Uterus (tissue), 2 donors: ENCODE measurements around the gene LASP1.

Experiments used
- POLR2A ChIP-seq, 2 donors: fragments of 450-650 bp; IDR thresholded peaks; one replicate each; pipeline ENCODE4 v1.6.1; 2016; ENCODE audit warnings: antibody characterized with exemption in 2 of 2, mild to moderate bottlenecking in 1 of 2, moderate library complexity in 1 of 2
- TF ChIP-seq, protein P1 (sequence below), 4 experiments: fragments of 200-600 bp in 2 of 4; fragments of 450-650 bp in 2 of 4; sonication (generic) in 2 of 4; IDR thresholded peaks; one replicate each; pipeline ENCODE4 v1.5.1; 2016 to 2019; ENCODE audit warnings: antibody characterized with exemption in 4 of 4, mild to moderate bottlenecking in 2 of 4, moderate library complexity in 1 of 4

DNA sequence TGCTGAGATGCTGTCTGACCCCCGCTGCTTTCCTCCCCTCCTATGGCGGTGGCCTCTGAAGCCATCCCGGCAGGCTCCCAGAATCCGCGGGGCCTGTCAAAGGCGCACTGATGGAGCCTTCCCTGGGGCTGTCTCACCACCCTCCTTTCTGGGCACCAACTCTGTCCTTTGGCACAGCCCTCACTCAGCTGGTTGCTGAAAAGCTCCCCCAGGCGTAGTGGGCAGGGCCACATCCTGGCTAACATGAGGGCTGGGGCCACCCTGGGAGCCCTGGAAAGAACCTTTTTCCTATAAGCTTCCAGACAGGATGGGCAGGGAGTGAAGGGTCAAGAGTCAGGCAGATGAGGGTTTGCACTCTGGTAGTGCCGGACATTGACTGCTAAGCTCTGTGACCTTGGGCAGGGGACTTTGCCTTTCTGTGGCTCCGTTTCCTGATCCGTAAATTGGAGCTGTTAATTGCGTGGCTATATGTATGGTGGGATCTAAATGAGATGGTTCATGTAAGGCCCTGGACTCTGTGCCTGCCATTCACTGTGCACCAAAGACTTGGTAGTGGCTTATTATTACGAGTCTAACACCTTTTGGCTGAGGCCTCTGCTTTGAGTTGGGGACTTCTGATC is 27.9 kb downstream of the LASP1 start:
- TF ChIP-seq, protein P1, sequence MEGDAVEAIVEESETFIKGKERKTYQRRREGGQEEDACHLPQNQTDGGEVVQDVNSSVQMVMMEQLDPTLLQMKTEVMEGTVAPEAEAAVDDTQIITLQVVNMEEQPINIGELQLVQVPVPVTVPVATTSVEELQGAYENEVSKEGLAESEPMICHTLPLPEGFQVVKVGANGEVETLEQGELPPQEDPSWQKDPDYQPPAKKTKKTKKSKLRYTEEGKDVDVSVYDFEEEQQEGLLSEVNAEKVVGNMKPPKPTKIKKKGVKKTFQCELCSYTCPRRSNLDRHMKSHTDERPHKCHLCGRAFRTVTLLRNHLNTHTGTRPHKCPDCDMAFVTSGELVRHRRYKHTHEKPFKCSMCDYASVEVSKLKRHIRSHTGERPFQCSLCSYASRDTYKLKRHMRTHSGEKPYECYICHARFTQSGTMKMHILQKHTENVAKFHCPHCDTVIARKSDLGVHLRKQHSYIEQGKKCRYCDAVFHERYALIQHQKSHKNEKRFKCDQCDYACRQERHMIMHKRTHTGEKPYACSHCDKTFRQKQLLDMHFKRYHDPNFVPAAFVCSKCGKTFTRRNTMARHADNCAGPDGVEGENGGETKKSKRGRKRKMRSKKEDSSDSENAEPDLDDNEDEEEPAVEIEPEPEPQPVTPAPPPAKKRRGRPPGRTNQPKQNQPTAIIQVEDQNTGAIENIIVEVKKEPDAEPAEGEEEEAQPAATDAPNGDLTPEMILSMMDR (IDR thresholded peaks at IDR 0.05) = no peak
- TF ChIP-seq POLR2A (IDR thresholded peaks at IDR 0.05) = no peak
